HG02938 (cell line): ENCODE measurements around the gene DOC2B.
"Not testable (repeated sequence)": the region's sequence is repeated elsewhere in the genome, so short reads cannot be mapped to it uniquely, and the experiment has no call there.

ENCODE experiments used
- ATAC-seq: cut with Tn5 transposase; IDR thresholded peaks from one replicate; pipeline ENCODE4 v1.9.1; 2021; ENCODE audit warnings: mild to moderate bottlenecking, moderate library complexity; ENCODE audit not compliant: unreplicated experiment

The DOC2B gene

DNA sequence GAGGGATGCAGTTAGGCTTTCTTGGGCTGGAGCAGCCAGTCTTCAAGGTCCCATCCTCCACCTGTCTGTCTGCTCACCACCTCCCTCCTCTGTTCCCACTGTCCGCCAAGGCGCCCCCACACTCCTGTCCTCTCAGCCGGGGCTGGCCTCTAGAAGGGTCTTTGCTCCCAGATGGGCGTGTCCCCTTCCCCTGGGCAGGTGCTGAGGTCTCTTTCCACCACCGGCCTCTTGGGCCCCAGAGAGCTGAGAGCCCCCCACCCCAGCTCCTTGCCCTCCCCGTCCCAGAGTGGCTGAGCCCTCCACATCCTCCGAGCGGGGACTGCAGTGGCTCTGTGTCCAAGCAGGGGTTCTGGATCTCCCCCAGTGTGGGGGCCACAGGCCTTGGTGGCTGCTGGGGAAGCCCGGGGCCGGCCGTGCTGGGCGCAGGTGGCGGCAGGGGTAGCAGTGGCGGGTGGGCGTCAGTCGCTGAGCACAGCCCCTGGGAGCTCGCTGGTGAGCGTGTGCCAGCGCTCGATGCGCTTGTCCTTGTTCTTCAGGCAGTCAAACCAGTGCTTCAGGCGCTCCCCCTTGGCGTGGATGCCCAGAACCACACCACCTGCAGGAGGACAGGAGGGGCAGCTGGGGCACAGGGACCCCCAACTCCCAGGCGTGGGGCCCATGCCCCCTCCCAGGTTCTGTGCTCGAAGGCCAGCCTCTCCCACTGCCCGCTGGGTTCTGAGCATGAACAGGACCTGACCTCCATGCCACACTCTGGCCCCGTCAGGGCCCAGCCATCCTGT lies 34.3 kb downstream of the DOC2B start:
- ATAC-seq = no peak

DNA sequence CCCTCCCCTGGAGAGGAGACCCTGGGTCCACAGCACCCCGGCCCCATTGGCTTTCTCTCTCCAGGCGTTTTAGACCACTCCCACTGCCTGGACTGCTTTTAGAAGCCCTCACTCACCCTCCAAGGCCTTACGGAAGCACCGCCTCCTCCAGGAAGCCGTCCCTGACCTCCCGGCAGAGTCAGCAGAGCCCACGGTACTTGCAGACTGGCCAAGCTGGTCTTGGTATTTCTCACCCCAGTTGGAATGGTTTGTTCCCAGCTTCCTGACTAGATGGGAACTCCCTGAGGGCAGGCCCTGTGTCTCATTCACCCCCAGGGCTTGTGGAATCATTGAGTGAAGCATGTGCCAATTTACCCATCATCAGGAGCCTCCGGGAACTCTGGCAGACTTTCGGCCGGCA lies 34.9 kb downstream of the DOC2B start:
- ATAC-seq = no peak

GRCh38 chr17:145671-146541 lies 35.5 kb downstream of the DOC2B start:
- ATAC-seq = no peak

DNA sequence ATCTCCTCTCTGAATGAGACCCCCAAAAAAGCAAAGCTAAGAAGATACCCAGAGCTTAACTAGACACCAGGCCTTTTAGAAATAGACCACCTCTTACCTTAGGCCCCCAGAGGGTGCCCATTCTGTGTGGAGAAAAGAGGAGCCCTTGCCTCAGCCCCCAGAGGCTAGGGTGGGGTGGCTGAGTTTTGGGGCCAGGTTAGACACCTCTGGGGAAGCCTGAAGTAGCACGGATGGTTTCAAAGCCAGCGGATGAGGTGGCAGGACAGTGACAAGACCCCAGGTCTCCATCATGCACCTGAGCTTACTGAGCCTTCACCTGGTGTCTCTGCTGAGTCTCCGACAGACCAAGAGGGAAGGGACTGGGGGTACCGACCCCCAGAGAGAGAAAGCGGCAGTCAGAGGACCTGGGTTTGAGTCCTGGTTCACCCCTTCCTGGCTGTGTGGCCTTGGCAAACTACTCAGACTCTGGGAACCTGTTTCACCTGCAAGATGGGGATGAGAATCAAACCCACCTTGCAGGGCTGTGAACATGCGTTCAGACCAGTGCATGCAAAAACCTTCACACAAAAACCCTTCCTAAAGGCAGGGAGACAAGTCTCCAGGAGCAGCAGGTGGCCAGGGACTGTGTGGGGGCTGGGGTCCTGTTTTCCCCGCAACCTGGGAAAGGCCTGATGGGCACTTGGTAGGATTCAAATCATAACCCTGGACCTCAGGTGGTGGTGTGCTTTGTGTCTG lies 36.3 kb downstream of the DOC2B start:
- ATAC-seq = no peak

DNA sequence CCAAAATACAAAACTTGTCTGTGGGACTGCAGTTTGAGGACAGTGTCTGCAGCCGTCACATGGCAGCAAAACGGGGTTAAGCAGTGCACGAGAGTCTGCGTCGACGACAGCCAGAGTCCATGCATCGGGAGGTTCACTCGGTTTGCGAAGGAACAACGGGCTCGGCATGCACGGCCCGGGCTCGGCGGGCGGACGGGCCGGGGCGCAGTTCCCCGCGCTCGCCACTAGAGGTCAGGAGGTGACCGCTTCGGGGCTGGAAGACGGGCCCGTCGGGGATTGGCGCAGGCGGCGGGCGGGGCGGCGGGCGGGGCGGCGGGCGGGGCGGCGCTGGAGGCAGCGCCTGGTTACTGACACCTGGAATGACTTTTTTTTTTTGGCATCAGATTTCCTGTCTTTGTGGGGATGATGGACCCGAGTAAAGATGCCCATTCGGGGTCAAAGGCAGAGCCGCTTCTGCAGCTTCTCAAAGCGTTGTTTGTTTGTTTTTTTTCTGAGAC lies 37.6 kb downstream of the DOC2B start:
- ATAC-seq = peak; percentile 61

DNA sequence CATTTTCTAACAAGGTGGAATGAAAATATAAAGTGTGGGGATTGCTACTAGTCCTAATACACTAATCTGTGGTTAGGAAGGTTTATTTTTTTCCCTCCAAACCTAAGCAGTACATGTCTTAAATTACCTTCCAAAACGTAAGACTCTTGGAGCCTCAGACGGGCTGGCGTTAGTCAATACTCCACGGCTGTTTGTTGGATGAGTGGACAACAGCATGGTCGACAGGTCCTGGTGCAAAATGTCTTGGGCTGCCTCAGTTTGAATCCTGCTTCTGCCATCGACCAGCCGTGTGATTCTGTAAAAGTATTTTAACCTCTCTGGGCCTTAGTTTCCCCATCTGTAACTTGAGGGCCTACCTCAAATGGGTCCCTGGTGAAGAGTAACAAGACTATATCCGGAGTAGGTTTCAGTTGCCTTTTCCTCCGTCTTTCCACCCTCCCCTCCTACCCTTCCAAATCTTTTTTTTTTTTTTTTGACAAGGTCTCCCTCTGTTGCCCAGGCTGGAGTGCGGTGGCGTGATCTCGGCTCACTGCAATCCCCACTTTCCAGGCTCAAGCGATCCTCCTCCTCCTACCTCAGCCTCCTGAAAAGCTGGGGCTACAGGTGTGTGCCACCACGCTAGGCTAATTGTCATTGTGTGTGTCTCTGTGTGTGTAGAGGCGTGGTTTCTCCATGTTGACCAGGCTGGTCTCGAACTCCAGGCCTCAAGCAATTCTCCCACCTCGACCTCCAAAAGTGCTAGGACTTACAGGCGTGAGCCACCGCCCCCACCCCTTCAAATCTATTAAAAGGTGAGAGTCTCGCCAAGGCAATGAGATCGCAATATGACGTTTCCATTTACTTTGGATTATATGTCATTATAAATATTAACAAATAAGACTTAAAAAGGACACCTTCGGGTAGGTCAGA lies 38.3 kb downstream of the DOC2B start:
- no peak for ATAC-seq

- ATAC-seq = no peak
Observed at GRCh38 chr17:142102-142661, 39.3 kb downstream of the DOC2B start.

- not testable (repeated sequence) for ATAC-seq
Observed at GRCh38 chr17:139401-140205, 41.8 kb downstream of the DOC2B start.

- not testable (repeated sequence) for ATAC-seq
Observed at GRCh38 chr17:137166-137807, 44.2 kb downstream of the DOC2B start, which contains the start of gene SCGB1C2. SCGB1C2 (plus strand) TSS chr17:137569; CDS start chr17:137591, 22 bp downstream.

DNA sequence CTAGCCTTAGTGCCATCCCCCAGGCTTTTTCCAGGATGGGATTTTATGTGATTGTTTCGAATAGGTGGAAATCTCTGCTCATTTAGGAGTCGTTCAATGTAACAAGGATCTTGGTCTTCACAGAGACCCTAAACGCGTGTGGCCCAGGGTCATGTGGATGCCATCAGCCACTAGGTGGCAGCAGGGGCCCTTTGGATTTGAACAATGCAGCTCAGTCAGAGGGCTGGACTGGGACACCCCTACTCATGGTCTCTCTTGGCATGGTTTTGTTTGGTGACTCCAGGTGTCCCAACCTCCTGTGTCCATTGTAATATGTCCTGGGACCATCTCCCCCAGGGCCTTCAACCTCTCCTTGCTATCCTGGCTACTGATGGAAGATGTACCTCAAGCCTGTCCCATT lies 44.9 kb downstream of the DOC2B start:
- not testable (repeated sequence) for ATAC-seq

DNA sequence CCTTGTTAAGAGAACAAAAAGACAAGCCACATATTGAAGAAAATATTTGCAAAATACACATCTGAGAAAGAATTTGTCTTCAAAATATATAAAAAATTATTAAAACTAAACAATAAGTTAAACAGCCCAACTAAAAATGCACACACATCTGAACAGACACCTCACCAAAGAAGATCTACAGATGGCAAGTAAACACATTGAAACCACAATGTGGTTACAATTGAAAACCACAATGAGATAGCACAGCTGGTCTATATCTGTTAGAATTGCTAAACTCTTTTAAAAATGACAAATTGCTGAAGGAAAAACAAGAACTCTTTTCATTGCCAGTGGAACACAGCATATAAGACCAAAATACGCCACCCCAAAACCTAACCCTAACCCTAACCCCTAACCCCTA lies 45.6 kb downstream of the DOC2B start:
- not testable (repeated sequence) for ATAC-seq

DNA sequence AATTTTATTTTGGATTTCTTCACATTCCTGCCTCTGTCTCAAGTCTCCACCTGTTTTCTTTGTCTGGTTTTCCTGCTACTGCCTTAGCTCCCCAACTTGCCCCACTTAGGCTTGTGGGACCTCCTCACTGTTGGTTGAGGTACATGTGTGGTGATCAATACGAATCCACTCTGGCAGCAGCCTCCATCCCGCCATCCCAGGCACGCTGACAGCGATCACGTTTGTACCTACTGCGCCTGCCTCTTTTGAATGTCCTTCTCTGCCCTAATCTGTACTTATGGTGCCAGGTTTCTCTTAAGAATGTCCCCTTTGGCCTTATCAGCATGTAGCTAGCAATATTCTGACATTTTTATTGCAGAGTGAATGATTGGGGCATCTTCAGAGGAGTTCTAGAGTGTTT lies 46.4 kb downstream of the DOC2B start:
- not testable (repeated sequence) for ATAC-seq

DNA sequence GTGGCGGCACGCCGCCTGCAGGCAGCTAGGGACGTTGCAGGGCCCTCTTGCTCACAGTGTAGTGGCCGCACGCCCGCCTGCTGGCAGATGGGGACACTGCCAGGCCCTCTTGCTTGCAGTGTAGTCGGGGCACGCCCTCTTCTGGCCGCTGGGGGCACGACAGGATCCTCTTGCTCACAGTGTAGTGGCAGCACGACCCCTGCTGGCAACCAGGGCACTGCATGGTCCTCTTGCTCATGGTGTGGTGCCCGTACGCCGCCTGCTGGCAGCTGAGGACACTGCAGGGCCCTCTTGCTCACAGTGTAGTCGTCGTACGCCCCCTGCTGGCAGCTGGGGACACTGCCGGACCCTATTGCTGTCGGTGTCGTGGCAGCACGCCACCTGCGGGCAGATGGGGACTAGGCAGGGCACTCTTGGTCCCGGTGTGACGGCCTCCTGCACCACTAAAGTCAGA lies 47.1 kb downstream of the DOC2B start:
- peak; percentile 65 for ATAC-seq

DNA sequence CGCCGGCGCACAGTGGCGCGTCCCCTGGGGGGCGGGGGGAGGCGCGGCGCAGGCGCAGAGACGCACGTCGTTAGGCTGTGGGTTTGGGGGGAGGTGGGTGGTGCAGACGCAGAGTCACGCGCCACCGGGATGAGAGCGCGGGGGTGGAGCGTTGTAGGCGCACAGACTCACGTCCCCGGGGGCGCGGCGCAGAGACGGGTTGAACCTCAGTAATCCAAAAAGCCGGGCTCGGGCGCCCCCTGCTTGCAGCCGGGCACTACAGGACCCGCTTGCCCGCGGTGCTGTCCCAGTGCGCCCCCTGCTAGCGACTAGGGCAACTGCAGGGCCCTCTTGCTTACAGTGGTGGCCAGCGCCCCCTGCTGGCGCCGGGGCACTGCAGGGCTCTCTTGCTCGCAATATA lies 47.5 kb downstream of the DOC2B start:
- ATAC-seq = not testable (repeated sequence)

- not testable (repeated sequence) for ATAC-seq
Observed at GRCh38 chr17:118339-118917, 63.0 kb downstream of the DOC2B start.

- ATAC-seq = not testable (repeated sequence)
Observed at GRCh38 chr17:113111-113510, 68.3 kb downstream of the DOC2B start.
